NCI-H187 treated with DMSO at 0.1 percent for 48 hours (cell line): Measurements from ENCODE around the gene SERPINA10.
"Not testable (repeated sequence)": the region's sequence is repeated elsewhere in the genome, so short reads cannot be mapped to it uniquely, and the experiment has no call there.

Experiments used
- DNase-seq: peaks from one replicate; lab custom pipeline; 2025; lab: John Stamatoyannopoulos, UW

SERPINA10 gene

GRCh38 chr14:94313991-94314655, 21.1 kb upstream of the SERPINA10 start:
- no peak for DNase-seq

- no peak for DNase-seq
These were observed 19.6 kb upstream of the SERPINA10 start for GRCh38 chr14:94312481-94313246.

DNA sequence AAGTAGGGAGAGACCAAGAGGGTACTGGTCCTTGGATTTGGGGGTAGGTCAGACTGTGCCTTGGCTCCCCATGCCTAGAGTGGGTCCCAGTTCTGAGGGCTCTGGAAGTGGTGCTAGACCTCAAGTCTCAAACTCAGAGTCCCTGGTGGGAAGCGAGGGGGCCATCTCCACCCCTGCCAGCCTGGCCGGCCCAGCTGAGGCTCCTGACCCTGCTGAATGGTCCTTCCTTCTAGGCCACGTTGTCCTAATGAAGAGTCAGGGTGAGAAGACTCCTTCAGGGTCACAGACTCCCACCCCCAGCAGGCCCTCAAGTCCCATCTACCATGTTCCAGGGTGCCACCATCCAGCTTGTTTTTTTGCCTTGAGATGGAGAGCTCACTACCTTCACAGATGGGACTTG, 17.2 kb upstream of the SERPINA10 start:
- DNase-seq = no peak

DNA sequence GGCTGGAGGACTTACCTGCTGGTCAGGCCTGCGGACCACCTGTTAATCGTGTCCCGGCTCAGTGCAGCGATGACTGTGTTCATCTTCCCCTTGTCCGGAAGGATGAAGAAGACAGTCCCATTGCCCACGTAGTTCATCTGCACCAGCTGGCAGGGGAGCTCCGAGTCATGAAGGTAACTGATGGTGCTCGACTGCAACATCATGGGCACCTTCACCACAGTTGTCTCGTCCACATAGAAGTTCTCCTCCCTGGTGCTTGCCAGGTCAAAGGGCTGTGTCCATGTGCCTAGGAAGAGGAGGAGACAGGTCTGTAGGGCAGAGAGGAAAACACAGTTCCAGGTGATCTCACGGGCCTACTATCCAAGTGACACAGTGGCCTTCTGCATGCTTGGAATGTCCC, 16.7 kb upstream of the SERPINA10 start:
- DNase-seq = no peak

DNA sequence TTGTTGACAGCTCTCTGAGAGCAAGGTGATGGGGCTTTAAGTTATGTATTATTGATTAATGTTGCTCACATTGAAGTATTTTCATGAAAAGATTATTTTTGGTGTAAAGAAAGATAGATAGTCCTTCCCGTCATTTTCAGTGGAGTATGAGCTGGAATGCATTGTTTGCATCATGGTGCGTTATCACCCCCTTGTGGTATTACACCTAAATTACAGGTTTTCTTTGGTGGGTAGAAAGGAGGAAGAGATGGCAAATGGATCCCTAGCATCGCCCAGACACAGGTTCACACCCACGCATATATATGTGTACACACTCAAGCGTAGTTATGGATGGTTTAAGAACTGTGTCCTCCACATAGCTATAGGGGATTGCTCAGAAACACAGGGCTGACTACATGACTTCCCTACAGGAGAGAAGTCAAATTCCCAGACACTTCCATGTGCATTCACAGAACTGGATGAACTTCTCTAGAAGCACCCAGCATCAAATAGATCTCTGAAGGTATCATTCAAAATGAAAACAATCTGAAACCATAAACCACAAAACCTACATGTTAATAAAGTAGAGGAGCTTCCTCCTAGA, 14.4 kb upstream of the SERPINA10 start:
- no peak for DNase-seq

- no peak for DNase-seq
These were observed 13.2 kb upstream of the SERPINA10 start for GRCh38 chr14:94306047-94306978.

DNA sequence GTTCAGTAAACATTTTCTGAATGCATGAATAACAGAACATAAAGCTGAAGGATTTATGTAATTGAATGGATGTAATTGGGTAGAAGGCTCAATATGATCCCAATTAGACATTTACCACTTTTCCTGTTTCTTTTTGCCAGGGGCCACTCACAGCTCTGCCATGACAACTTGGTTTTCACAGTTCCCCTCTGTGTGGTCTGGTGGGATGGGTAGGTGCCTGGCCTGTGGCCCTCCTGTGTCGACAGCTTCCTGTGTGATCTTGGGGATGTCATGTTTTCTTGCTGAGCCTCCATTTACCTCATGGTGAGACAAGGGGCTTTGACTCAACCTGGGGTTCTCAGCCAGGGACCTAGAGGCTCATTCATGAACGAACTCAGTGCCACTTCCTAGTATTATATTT, 12.6 kb upstream of the SERPINA10 start:
- DNase-seq = no peak

DNA sequence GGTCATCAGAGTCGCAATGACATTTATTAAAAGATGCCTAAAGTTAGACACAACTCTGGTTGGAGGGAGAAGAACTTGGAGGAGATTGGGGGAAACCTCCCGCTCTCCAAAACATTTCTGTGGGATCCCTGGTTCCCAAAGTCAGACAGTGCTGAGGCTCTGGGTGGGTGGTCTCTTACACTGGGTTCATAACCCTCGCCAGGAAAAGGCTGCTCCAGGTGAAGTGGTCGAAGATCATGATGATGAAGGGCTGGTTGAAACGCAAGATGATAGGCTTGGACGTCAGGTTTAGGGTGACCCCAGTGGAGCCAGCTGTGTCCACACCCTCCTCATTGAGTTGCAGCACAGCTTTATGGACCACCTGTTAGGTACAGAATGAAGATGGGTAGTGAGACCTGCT, 11.2 kb upstream of the SERPINA10 start:
- DNase-seq = no peak

DNA sequence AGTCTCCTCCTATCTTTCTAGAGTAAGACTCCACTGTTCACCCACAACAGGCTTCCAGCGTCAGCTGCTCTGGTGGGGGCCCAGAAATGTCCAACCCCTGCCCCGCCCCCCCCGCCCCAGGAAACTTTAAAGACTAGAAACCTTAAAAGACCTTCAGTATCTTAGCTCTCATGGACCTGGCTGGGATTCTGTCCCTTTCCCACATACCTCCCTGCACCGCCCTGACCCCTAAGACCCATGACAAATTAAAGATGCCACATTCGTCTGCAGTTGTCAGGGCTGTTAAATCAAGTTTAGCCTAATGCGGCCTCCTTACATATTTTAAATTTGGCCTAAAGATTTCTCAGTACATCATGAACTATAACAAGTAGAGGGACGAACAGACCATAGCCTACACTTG, 10.0 kb upstream of the SERPINA10 start:
- no peak for DNase-seq

DNA sequence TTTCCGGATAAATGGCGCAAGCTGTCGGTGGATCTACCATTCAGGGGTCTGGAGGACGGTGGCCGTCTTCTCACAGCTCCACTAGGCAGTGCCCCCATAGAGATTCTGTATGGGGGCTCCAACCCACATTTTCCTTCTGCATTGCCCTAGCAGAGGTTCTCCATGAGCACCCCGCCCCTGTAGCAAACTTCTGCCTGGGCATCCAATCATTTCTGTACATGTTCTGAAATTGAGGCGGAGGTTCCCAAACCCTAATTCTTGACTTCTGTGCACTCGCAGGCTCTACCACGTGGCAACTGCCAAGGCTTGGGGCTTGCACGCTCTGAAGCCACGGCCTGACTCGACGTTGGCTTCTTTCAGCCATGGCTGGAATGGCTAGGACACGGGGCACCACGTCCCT, 5.1 kb upstream of the SERPINA10 start:
- DNase-seq = no peak

GRCh38 chr14:94296181-94296545, 3.1 kb upstream of the SERPINA10 start:
- DNase-seq = not testable (repeated sequence)

GRCh38 chr14:94295360-94296180, 2.5 kb upstream of the SERPINA10 start:
- DNase-seq = no peak

DNA sequence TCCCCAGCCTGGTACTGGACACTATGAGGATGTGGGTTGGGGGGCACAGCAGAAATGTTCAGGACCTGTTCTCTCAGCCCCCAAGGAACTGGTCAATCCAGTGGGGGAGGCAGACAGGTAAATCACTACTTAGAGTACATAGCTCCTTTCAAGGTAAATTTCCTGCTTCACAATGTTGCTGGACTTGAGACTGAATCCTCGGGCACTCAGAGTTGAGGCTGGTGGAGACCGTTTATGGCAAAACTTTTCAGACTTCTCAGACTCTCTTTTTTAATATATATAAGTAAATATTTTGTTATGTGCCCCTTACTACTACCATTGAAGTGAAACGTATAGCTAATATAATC, 483 bp upstream of the SERPINA10 start:
- DNase-seq = no peak

DNA sequence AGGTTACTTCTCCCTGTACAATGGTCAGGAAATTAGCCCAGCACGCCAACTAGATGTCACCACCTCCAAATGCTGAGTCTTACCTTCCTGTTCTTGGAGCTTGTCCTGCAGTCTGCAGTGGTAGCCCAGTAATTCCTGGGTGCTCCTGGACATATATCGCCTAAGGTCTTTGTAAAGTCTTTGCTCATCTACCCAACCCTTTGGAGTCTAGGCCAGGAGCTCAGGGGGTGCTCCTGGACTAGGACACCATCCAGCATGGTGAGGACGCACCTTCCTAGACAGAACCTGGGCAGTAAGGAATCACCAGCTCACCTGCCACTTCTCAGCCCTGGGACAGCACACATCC, 569 bp downstream of the SERPINA10 start:
- DNase-seq = no peak

- DNase-seq = no peak
These were observed 1.1 kb downstream of the SERPINA10 start for GRCh38 chr14:94291906-94292525.

- no peak for DNase-seq
These were observed 1.7 kb downstream of the SERPINA10 start for GRCh38 chr14:94291159-94291905.

GRCh38 chr14:94290197-94290596, 2.9 kb downstream of the SERPINA10 start:
- no peak for DNase-seq

DNA sequence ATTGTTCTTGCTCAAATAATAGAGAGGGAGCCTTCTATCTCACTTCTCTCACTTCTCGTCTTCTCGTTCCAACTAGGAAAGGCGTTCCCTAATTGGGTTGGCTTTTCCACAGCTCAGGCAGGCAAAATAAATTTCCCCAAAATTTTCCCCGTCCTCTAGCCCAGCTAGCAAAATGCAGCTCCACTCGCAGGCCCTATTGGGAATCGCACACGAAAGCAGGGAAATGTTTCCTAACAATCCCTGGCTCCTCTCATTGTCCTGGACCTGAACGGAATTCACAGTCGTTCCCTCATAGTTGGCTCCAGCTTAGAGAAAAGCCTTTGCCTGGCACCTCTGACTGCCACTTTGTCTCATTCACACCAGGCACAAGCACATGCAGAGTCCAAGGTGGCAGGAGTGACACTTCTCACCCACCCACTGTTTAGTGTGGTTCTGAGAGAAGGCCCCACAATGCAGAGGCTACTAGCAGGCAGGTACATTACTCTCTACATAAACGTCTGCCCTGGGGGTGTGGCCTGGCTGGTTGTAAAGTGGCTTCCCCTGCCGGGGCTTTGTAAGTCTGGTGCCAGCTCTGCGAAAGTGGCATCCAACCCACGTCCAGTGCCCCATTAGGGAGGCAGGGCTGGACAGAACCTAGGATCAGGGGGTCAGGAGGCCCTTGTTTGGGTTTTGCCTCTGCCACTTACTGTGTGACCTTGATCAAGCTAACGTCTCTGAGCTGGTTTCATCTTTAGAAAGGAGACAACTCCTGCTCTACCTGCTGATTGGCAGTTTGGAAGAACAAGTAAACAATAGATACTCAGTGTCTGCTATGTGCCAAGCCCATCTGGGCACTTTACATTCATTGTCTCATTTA, 4.2 kb downstream of the SERPINA10 start:
- DNase-seq = no peak

DNA sequence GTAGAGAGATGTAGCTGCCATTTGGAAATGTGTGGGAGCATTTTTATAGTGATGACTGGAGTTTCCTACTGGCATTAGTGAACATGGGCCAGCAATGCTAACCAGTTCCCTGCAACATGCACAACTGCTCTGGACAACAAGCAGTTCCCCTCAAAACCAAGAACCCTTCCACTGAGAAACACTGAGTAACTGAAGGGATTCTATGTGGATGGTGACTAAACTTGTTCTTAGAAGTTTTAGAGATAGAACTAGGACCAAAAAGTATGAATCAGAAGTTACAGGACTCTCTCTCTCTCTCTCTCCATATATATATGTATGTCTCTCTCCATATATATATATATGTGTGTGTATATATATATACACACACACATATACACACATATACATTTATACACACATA, 7.9 kb downstream of the SERPINA10 start:
- no peak for DNase-seq

DNA sequence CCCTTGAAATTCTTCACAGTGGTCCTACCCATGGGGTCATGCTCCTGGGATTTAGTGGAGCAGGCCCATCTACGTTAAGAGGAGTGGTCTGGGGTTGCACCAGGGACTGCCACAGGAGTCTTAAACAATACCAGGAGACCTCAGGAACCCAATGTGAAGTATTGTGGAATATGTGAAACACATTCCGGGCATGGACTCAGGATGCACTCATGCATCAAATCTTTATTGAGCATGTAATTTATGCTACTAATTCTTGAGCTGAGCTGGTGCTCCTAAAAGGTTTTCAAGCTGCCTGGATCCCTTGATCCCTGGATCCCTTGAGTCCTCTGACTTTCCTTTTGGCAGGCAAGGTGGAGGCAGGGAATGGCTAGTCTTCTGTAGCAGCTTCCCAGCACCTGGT, 8.8 kb downstream of the SERPINA10 start:
- DNase-seq = no peak
